ENCODE results near the gene CCND2.

The CCND2 gene

GRCh38 chr12:4287325-4288211 is 14.0 kb downstream of the CCND2 start:
- no peak for DNase-seq
- intact Hi-C loops (cut with DNase I), result no loop called here

GRCh38 chr12:4288296-4289131 is 15.0 kb downstream of the CCND2 start:
- intact Hi-C loops (cut with DNase I), result no loop called here
- DNase-seq, result peak in 1 of 10 donors; percentile 80

GRCh38 chr12:4289231-4289878 is 15.8 kb downstream of the CCND2 start:
- intact Hi-C loops (cut with DNase I), result no loop called here
- DNase-seq, result peak in 2 of 10 donors; percentile 83 to 85

GRCh38 chr12:4289998-4290790 is 16.6 kb downstream of the CCND2 start:
- DNase-seq, result peak in 2 of 10 donors; percentile 77 to 78
- intact Hi-C loops (cut with DNase I), result no loop called here

GRCh38 chr12:4292341-4293073 is 18.9 kb downstream of the CCND2 start:
- DNase-seq, result peak in 1 of 10 donors; percentile 75
- intact Hi-C loops (cut with DNase I), result no loop called here

GRCh38 chr12:4293299-4293965 is 19.9 kb downstream of the CCND2 start:
- intact Hi-C loops (cut with DNase I), result no loop called here
- peak in 1 of 10 donors; percentile 67 for DNase-seq

- DNase-seq, result peak in 3 of 10 donors; percentile 13 to 86 (median 84)
- intact Hi-C loops (cut with DNase I), result no loop called here
Observed at GRCh38 chr12:4293966-4294505, 20.5 kb downstream of the CCND2 start.

GRCh38 chr12:4296751-4297150 is 23.2 kb downstream of the CCND2 start:
- DNase-seq, result no peak
- intact Hi-C loops (cut with DNase I), result no loop called here

GRCh38 chr12:4297617-4298016 is 24.1 kb downstream of the CCND2 start:
- DNase-seq, result peak in 1 of 10 donors; percentile 72

GRCh38 chr12:4300883-4301282 is 27.3 kb downstream of the CCND2 start:
- intact Hi-C loops (cut with DNase I), result no loop called here
- no peak for DNase-seq

More at GRCh38 chr12:4297617-4298016, 24.1 kb downstream of the CCND2 start:
- intact Hi-C loops (cut with DNase I), result no loop called here

- intact Hi-C loops (cut with DNase I), result no loop called here
- DNase-seq, result no peak
Observed at GRCh38 chr12:4301932-4302501, 28.5 kb downstream of the CCND2 start.

GRCh38 chr12:4302881-4303280 is 29.3 kb downstream of the CCND2 start:
- no peak for DNase-seq
- intact Hi-C loops (cut with DNase I), result no loop called here

- DNase-seq, result no peak
- intact Hi-C loops (cut with DNase I), result no loop called here
Observed at GRCh38 chr12:4303750-4304149, 30.2 kb downstream of the CCND2 start.

- intact Hi-C loops (cut with DNase I), result loop anchor here (5.0 kb wide), 2 partner anchors 220 to 450 kb away; no protein-coding TSS in a partner anchor
- peak; percentile 43 to 96 (median 72) for DNase-seq
Observed at GRCh38 chr12:4307593-4308333, 34.2 kb downstream of the CCND2 start.

- intact Hi-C loops (cut with DNase I), result loop anchor here (5.0 kb wide), 2 partner anchors 219 to 449 kb away; no protein-coding TSS in a partner anchor
Observed at GRCh38 chr12:4308334-4308950, 34.9 kb downstream of the CCND2 start.

GRCh38 chr12:4311776-4312175 is 38.2 kb downstream of the CCND2 start:
- no peak for DNase-seq
- intact Hi-C loops (cut with DNase I), result no loop called here

More at GRCh38 chr12:4308334-4308950, 34.9 kb downstream of the CCND2 start:
- no peak for DNase-seq

- DNase-seq, result no peak
- intact Hi-C loops (cut with DNase I), result no loop called here
Observed at GRCh38 chr12:4312251-4312650, 38.7 kb downstream of the CCND2 start.
